BJ (cell line): Measurements from ENCODE around the gene SHQ1. TPM values are rescaled to one million over a fixed set of nuclear protein-coding genes. Genes with fewer than 3 reads are reported as not detected.
A peak's percentile ranks its signal among the peaks of the same experiment; 100 is the strongest.

Experiments used
- CTCF ChIA-PET: fragments of 350-600 bp; formaldehyde crosslinking; extraction: SDS; loops from one replicate; lab custom pipeline; 2021; ENCODE audit warnings: antibody characterized with exemption, inconsistent platforms; lab: Yijun Ruan, JAX
- POLR2A ChIA-PET: fragments of 300-600 bp; sonication (Branson Sonifier 250); formaldehyde crosslinking; extraction: SDS; loops from one replicate; lab custom pipeline; 2021; ENCODE audit warnings: antibody characterized with exemption; lab: Charles Lee
- DNase-seq: peaks from one replicate; pipeline ENCODE4 v3.0.0-alpha.2; 2011; ENCODE audit warnings: low read depth
- H3K27me3 ChIP-seq: 2 replicates; pipeline ENCODE4 v1.6.0; 2011; ENCODE audit warnings: low read length; ENCODE audit not compliant: control insufficient read depth, insufficient read depth
- H3K36me3 ChIP-seq: 2 replicates; pipeline ENCODE4 v1.5.1; 2011; ENCODE audit warnings: low read length; ENCODE audit not compliant: control insufficient read depth, insufficient read depth
- H3K4me3 ChIP-seq: 2 replicates; pipeline ENCODE4 v1.5.1; 2011; ENCODE audit warnings: low read depth, mild to moderate bottlenecking, control low read depth, low read length
- polyA minus RNA-seq: library from RNA; depleted of rRNA, polyadenylated mRNA; stranded (reverse); fragments of >200 nt; gene quantifications from 2 replicates; pipeline ENCODE4 v1.2.3, GENCODE V29; 2011; rRNA and poly(A)+ RNA removed
- polyA plus RNA-seq: library from polyadenylated mRNA; depleted of rRNA; stranded (reverse); fragments of >200 nt; gene quantifications from 2 replicates; pipeline ENCODE4 v1.2.3, GENCODE V29; 2011; rRNA removed
- TF ChIP-seq, protein P1 (sequence below): IDR thresholded peaks from 2 replicates; pipeline ENCODE4 v1.5.1; 2011; ENCODE audit warnings: low read depth, mild to moderate bottlenecking, control low read depth, inconsistent platforms, low read length, moderate library complexity; ENCODE audit not compliant: insufficient read depth

The SHQ1 gene
- 9.5 and 14.3 TPM in 2 replicates for polyA plus RNA-seq
- polyA minus RNA-seq: 5.8 and 7.0 TPM in 2 replicates

DNA sequence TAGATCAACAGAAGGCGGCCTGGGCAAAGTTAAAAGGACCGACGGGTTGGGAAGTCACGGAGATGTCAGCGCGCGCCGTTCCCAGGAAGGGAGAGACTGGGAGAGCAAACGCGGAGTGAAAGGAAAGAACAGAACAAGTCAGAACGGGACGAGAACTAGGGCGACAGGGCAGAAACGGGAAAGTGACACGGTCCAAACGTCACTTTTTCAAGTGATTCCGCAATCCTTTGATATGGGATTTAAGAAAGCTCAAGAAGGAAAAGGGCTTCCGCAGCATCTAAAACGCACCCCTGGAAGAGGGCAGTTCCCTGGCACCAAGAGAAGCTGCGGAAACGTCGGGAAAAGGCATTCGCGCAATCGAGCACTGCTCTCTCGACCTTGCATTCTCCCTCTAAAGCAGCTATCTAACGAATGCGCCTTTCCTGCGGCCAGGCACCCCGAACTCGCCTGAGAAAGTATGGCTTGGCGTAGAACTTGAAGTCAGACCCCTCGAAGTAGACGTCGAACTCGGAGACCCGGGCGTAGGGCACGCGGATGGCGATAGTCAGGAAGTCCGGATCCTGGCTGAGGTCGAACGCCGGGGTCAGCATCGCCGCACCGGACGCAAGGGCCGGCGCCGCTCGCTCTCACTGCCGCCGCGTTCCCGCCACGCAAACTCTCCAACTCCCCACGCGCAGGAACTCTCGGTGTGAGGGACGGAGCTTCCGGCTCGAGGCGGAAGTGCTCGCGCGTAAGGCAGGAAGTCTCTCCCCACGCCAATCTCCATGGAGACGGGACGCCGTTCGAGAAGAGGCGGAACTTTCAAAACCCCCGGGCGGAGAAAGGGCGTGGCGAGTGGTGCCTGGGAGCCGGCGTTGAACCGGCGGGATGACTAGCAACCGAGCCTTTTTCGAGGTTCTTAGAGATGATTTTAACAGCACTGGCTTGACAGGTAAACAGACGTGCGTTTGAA lies at the start of gene SHQ1:
SHQ1 (minus strand) TSS at position 695 of the 952 bp plus-strand sequence; CDS start at position 590, 105 bp downstream.
- ChIA-PET POLR2A (interaction anchor here (0.5 to 0.6 kb wide), 2 partner anchors 287 to 558 kb away, joined by 3 to 5 read pairs; no protein-coding TSS in a partner anchor), CTCF (interaction anchor here (0.6 to 5.2 kb wide), 5 partner anchors 11 to 238 kb away, joined by 3 to 35 read pairs (median 5); no protein-coding TSS in a partner anchor)
- TF ChIP-seq, protein P1, sequence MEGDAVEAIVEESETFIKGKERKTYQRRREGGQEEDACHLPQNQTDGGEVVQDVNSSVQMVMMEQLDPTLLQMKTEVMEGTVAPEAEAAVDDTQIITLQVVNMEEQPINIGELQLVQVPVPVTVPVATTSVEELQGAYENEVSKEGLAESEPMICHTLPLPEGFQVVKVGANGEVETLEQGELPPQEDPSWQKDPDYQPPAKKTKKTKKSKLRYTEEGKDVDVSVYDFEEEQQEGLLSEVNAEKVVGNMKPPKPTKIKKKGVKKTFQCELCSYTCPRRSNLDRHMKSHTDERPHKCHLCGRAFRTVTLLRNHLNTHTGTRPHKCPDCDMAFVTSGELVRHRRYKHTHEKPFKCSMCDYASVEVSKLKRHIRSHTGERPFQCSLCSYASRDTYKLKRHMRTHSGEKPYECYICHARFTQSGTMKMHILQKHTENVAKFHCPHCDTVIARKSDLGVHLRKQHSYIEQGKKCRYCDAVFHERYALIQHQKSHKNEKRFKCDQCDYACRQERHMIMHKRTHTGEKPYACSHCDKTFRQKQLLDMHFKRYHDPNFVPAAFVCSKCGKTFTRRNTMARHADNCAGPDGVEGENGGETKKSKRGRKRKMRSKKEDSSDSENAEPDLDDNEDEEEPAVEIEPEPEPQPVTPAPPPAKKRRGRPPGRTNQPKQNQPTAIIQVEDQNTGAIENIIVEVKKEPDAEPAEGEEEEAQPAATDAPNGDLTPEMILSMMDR: no peak
- peak; percentile 70 for DNase-seq
- Histone ChIP-seq H3K36me3 (no peaks in the 10 kb centered on the region), H3K4me3 (peak within 1 kb of the TSS; percentile 63), H3K27me3 (no peaks in the 10 kb centered on the region)

DNA sequence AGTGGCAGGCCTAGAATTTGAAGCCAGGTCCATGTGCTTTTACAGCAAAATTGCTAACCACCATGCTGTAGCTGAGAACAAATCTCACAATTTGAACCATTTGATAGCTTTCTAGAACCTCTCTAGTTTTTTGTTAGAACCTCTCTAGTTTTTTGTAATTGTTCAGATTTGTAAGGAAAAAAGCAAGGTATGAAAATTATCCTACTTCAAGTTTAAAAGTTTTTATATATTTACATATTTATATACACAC lies 49.4 kb upstream of the SHQ1 start:
- CTCF ChIA-PET: interaction anchor here (2.5 to 3.8 kb wide), 2 partner anchors 10 to 11 kb away, joined by 7 to 10 read pairs; partner anchors contain the start of gene GXYLT2
- TF ChIP-seq, protein P1: no peak
- POLR2A ChIA-PET: no interaction called here

DNA sequence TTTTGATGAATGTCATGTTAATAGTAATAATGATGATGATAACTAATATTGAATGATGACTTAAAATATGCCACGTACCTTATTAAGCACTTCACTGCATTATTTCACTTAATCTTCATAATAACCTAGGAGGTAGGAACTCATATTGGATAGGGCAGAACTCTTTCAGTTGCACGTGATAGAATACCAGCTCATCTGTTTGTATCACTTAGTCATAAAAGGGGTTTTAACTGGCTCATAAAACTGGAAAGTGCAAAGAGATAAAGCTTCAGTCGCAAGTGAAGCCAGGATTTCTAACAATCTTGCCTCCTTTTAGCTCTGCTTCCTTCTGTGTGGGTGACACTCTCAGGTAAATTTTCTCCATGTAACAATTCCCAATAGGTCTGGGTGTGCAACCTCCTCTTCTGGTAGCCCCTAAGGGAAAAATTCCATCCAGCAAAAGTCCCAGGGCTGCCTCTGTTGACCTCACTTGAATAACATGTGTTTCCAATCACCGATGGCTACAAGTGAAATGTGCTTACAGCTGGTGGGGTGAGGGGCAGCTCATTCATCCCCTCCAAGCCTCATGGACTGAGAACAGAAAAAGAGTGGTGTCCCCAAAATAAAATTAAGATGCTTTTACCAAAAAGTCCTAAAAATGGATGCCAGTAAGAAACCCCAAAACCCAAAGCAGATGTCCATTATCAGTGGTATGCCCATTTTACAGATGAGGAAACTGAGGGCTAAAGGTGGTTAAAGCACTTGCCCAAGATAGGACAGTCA lies 48.9 kb upstream of the SHQ1 start:
- TF ChIP-seq, protein P1: no peak
- peak; percentile 41 for DNase-seq
- ChIA-PET POLR2A (no interaction called here), CTCF (interaction anchor here (1.8 to 3.8 kb wide), 3 partner anchors 10 to 46 kb away, joined by 7 to 10 read pairs (median 7); partner anchors contain the start of gene GXYLT2)
- Histone ChIP-seq H3K27me3 (no peaks in the 10 kb centered on the region), H3K36me3 (no peaks in the 10 kb centered on the region), H3K4me3 (no peak overlapping the region)

More for the DNA sequence above, 49.4 kb upstream of the SHQ1 start:
- Histone ChIP-seq H3K36me3 (no peaks in the 10 kb centered on the region), H3K27me3 (no peaks in the 10 kb centered on the region), H3K4me3 (no peak overlapping the region)
- no peak for DNase-seq

DNA sequence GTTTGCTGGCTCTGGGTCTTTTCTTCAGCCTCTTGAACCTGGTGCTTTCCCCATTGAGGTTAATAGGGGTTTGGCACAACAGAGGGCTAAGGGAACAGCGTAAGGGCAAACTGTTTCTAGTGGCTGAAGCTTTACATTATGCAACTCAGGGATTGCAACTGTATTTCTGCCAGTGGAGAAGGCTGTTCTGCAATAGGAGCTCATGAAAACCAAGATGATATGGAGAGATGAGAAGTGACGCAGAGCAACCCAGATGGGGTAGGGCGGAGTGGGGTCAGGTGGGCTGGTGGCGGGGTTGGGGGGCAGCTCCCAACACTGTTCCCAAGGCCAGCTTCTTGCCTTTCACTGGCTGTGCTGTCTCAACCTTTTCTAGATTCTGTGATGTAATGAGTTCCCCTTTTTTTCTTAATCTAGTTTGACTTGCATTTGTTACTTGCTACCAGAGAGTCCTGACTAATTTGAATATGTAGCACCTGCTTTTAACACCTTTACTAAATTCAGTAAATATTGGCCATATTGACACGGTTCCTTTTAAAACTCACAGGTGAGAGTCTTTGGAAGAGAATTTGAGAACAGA lies 46.8 kb upstream of the SHQ1 start:
- TF ChIP-seq, protein P1: no peak
- ChIA-PET POLR2A (no interaction called here), CTCF (interaction anchor here (2.0 kb wide), 1 partner anchor 8 kb away, joined by 6 read pairs; no protein-coding TSS in a partner anchor)
- no peak for DNase-seq
- Histone ChIP-seq H3K27me3 (no peaks in the 10 kb centered on the region), H3K36me3 (no peaks in the 10 kb centered on the region), H3K4me3 (no peak overlapping the region)
